GM21390 (cell line): ENCODE measurements around the gene HEPHL1.

Experiments used
- ATAC-seq: cut with Tn5 transposase; IDR thresholded peaks from one replicate; pipeline ENCODE4 v1.9.1; 2021; ENCODE audit not compliant: unreplicated experiment

HEPHL1 gene

DNA sequence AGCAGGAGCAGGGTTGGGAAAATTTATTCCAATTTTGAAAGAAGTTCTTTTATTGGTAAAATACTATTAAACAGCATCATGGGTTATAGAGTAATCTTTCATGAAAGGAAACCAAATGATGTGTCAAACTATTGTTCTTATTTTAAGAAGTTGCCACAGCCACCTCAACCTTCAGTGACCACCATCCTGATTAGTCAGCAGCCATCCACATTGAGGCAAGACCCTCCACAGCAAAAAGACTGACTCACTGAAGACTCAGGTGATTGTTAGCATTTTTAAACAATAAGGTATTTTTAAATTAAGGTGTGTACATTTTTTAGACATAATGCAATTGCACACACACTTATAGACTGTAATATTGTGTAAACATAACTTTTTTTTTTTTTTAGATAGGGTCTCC lies 3.7 kb upstream of the HEPHL1 start:
- ATAC-seq, result no peak

DNA sequence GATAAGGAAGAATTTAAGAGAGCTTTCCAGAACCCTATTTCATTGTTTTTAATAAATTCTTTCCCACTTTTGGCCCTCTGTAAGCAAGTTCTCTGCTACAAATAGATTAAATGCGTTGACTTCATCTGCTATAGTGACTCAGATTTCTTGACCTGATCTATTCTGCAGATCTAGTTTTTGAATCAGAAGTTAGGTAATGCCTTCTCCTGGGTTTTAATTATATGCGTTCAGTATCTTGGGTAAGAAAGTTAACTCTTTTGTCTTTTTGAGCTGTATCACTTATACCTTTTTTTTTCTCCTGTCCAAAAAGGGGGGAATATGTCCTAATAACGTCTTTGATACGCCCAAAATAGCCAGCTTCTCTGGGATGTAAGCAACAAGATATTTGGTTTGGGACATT lies 2.4 kb upstream of the HEPHL1 start:
- no peak for ATAC-seq

DNA sequence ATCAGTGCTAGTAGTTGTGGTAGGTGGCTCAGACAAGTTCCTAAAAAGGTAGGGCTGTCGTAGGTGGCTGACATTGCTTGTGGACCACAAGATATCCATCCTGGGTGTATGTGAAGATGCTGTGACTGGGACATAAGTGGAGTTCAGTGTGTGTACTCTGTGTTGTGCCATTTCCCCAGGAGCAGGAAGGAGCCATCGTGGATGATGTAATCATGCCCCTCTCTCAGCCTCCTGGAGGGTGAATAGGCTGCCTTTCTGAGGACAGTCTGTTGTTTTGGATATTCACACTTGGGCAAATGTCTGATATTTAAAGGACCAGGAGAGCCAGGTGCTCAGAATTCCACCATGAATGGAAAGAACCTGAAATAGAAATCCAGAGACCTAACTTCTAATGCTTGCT lies 2.7 kb downstream of the HEPHL1 start:
- no peak for ATAC-seq

DNA sequence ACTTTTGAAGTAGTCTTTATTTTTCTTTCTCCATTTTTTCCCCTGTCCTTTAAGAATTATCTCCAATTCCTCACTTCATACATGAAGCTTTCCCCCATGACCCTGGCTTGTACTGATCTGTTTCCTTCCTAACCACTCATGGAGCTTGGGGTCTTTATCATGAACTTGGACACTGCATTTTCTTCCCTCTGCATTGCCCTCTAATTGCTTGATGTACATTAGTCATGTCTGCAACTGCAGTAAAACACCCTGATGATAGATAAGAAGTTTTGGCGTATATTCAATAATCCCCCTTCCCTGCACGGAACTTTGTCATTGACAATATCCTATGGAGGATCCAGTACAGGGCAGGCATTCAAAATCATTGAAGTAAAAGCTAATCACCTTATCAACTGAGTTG lies 3.4 kb downstream of the HEPHL1 start:
- no peak for ATAC-seq

DNA sequence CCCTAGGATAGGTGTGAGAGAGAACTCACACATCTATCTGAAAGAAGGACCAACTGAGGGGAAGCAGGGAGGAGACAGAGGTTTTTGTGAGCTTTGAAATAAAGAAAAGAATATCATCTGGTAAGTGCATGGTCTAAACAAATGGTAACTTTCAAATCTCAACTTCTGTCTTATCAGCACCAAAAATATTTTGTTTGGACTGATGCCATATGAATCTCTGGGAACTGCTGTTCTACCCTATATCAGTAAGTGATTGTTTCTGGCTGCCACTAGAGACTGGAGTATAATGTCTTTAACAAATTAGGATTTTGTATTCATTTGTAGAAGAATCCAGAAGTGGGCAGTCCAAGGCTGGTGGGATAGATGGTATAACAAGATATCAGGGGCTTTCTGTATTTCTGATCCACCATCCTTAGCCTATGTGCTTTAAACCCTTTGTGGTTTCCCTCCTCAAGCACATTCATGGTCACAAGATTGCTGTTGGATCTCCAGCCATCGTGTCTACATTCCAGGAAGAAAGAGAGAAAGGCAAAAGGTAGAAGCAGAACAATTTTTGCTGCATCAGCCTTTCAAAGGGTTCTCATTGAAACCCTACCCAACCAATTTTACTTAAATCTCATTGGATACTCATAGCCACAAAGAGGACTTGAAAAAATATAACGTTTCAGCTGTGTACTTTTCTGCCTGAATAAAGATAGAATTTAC lies 4.7 kb downstream of the HEPHL1 start:
- ATAC-seq, result no peak

DNA sequence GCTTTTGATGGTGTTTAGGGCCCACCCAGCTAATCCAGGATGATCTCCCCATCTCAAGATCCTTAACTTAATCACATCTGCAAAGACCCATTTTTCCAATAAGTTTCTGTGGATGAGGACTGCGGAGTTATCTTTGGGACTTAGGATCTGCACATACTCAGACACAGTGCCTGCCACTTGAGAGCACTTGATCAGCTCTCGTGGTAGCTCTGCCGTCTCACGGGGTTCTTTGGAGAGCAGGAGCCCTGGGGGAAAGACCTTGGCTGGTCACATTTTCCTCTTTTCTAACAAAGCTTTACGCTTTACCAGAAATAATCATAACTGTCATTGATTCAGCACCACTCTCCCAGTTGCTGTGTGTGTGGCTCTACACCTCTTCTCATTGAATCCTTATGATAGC lies 6.1 kb downstream of the HEPHL1 start:
- no peak for ATAC-seq

DNA sequence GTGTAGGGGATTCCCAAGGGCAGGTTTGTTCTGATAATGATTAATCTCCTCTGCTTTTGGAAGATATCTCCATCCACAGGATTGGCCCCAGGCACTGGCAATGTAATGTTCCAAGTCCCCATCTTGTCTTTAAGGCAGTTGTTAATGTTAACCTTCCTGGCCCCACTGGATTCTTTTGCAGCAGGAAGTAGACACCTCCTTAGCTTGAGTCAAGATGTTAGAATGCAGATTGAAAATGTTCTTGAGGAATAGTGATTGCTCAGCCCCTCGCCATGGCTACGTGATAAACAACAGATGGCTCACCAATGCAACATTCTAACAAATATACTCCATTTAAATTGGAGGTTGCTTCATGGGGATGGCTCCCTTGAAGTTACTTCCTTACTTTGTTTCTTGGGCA lies 7.3 kb downstream of the HEPHL1 start:
- ATAC-seq, result no peak

DNA sequence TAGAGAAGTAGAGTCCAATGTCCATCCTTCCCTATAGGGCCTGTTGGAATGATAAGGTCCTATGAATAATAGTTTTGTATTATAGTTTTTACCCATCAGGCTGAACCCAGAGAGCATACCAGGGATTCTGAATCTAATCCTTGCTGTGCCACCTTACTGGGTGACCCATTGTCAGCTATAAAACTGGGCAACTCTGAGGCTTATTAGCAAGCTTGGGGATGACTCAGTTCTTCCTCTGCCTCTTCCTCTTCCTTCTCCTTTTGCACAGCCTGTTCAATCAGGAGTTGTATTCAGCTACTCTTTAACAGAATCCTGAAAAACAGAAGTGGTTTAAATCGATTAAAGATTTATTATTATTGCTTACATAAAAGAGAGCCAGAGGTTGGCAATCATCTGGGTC lies 8.9 kb downstream of the HEPHL1 start:
- ATAC-seq, result no peak

DNA sequence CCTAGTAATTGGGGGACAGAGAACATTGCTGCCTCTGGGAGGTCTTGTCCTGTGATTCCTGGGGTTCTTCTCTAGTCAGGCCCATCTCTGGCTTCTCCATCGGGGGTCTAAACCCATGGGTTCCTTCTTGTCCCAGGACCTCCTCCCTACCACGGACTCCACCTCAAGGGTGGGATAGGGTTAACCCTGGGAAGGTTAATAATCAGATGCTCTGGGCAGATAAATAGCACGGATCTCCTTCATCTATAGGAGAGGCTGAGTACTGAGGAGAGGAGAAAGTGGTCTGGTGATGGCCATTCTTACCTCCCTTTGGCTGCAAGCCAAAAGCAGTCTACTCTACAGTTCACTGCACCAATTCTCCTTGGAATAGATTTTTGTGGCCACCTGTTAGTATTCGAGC lies 10.5 kb downstream of the HEPHL1 start:
- ATAC-seq, result no peak

DNA sequence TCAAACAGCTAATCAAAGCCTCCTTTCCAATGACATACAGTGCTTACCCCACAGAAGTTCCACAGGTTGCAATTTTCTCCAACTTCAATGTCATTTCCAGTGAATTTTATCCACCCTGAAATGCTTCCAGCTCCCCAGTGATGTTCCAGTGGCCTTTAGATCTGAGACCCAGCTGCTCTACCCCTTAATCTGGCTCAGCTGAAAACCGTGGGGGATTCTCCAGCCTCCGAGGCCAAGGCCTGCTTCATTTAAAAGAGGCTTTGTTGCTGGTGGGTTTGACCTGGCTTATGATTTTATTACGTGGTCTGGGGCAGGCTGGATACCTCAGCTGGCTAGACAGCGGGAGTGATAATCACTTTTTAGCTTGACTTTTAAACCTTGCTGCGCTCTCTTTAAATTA lies 10.9 kb downstream of the HEPHL1 start:
- no peak for ATAC-seq

DNA sequence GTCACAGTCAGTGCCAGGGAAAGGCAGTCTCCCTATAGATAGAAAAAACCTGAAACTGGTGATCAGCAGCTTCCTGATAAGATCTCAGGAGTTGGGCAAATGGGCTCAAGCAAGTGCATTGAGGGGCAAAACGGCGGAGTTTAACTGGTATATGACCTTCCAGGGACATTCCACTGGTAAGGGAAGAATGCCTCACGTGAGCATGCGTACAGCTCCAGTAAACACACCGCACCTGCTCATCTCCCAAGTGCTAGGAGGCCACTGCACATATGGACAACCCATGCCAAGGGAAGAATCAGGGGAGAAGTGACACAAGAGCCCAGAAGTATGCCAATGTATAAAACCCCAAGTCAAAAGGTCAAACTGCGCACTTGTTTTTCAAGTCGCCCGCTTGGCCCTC lies 11.6 kb downstream of the HEPHL1 start:
- ATAC-seq, result no peak

DNA sequence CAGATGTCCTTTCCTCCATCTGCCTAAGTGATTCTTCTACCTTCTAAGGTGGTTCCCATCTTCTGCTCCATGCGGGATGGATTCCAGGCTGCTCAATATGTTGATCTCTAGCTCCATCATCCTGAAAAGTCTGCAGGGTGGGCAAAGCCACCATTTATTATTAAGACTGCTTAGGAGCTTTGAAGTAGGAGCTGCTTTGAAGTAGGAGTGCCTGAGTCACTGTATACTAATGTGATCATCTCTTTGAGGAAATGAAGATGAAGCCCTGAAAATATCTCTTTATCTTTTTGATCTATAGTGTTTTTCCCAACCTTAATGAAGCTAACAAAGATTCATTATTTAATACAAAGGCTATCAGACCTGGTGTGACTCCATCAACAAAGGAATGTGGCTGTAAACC lies 13.1 kb downstream of the HEPHL1 start:
- ATAC-seq, result no peak

DNA sequence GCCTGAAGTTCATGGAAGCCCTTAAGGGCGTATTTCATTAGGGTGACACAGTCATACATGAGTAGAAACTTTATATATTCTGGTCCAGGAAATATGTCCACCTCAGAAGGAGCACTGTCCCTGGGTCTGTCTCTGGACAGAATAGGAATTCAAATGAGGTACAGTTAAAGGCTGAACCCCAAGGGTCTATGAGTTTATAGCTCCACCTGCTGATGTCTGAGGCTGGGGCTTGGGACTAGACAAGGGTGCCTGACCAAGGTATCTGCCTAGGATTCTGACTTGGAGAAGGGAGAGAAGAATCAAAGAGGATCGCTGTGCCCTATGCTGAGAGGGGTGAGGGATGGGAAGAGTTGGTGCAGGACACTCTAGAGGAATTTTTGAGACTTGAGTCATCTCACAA lies 14.9 kb downstream of the HEPHL1 start:
- no peak for ATAC-seq

DNA sequence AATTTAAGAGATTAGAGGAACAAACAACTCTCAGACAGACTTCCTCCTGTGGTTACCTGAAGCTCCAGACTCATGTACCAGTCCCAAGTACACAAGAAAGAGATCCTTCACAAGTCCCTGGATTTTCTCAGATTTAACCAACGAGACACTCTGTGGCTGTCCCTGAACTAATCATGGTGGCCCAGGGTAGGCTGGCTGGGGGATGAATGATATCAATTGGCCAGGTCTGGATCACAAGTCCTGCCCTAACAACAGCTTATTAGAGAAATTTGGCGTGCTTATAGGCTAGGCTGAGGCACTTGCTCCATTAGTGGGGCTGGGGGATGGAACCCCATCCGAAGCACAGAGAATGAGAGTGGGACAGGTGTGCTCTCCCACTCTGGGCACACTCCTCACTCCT lies 22.1 kb downstream of the HEPHL1 start:
- ATAC-seq, result no peak

DNA sequence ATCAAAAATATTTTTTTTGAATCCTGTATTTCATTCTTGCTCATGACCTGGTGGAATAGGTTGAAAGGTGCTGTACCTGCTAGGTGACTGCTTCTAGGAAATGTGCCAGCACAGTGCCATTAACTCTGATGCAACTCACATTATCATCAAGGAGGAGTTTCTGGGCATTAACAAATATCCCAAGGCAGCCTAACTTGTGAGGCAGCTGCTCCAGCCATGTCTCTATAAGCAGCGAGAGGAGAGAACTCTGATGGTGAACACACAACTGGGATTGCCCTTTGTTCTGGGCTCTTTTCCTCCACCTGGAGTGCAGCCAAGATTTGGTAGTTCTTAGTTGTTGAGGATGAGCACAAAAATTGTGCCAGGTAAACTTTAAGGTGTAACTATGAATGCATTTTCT lies 25.6 kb downstream of the HEPHL1 start:
- no peak for ATAC-seq

DNA sequence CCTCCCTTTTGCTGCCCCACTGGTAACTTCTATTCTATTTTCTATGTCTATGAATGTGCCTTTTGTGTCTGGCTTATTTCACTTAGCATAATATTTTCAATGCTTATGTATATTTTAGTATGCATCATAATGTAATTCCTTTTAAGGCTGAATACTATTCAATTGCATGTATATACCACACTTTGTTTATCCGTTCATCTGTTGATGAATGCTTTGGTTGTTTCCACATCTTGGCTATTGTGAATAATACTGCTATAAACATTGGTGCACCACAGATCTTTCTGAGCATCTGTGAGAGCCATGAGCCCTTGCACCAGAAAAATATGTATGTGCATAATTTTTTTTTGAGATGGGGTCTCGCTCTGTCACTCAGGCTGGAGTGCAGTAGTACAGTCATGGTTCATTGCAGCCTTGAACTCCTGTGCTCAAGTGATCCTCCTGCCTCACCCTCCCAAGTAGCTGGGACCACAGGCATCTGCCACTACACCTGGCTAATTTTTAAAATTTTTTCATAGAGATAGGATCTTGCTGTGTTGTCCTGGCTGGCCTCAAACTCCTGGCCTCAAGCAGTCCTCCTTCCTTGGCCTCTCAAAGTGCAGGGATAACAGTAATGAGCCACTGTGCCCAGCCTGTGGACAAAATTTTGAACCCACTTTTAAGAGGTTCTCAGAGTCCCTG lies 27.0 kb downstream of the HEPHL1 start:
- ATAC-seq, result no peak

DNA sequence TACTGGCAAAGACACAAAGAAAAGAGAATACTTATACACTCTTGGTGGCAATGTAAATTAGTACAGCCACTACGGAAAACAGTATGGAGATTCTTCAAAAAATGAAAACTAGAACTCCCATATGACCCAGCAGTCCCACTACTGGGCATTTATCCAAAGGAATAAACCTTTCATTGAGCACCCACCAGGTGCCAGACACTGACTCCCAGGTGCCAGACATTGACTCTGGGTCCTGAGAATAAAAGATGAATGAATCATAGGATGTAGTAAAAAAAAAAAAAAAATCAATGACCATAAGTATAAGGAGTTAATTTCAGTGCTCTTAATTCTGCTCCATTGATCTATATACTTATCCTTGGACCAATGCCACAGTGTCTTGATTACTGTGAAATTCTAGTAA lies 28.2 kb downstream of the HEPHL1 start:
- no peak for ATAC-seq

DNA sequence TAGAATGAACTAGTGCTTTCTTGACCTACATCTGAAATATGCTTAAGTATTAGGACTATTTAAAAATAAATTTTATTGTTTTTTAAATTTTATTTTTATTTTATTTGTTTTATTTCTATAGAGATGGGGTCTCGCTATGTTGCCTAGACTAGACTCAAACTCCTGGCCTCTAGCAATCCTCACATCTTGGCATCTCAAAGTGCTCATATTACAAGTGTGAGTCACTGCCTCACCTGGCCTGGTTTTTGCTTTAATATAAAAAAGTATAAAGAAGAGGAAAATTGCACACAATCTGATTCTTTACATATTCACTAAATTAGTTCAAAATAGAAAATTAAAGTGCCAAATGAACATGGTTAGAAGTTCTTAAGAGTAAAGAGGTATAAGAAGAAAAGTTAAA lies 37.5 kb downstream of the HEPHL1 start:
- ATAC-seq, result no peak

DNA sequence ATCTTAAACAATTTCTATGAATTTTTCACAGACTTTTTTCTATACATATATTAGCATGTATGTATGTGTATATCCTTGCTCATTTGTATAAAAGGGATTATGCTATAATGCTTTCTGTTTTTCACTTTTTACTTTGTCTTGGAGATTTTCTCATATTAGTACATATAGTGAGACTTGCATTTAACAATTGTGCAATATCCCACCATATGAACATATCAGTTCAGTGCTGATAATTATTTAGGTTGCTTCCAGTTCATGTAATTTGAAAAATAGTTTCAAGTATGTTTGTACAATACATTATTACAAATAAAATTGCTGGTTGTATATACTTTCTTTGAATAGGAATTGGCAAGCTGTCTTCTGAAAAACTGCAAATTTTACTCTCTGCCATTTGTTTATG lies 37.9 kb downstream of the HEPHL1 start:
- ATAC-seq, result no peak

DNA sequence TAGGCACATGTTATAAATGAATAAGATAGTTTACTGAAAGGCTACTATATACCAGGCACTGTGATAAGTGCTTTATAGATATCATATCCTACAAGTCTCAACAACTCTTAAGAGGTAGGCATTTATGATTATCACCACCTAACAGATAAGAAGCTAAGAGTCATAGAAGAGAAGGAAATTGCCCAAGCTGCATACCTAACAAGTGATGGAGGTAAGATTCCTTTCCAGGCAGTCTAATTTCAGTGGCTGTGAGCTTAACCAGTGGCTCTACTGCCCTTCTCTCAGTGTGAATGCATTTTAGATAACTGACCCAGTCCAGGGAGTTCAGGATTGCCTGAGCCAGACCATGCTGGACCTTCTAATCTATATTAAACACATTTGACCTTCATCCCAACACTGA lies 39.2 kb downstream of the HEPHL1 start:
- ATAC-seq, result no peak

DNA sequence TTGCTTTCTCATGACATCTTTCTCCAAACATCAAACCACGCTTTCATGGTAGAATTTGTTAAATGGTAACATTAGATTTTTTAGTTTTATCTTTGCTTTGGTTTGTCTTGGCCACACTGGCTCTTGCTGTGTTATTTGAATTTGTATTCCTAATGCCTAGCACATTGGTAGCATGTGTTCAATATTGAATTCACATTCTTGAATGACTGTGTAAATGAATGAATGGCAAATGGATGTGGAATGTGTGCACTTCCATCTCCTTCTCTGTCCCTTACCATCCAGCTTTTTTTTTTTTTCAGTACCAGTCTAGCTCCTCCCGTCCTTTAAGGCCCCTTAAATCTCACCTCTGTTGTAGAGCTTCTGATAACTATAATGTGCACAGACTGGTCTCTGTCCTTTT lies 41.2 kb downstream of the HEPHL1 start:
- ATAC-seq, result no peak

DNA sequence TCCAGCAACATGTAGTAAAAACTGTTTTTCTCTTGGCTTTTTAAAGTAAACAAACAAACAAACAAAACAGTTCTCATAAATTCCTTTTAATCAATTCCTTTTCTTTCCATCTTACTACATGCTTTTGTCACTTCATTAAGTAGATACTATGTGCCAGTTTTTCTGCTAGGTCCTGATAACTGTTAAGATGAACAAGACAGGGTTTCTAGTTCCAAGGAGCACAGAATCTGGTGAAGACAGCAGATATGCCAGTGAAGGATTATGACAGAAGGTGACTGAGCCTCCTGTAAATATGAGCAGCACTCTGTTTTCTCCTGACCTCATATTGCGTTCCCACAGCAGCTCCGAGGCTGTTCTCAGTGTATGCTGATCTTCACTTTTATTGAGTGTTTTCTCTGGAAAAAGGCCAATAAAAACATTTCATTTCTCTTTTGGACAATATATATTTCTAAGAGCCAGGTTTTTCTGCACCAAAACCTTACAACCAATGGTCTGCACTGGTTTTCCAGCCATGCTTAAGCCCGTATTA lies 45.8 kb downstream of the HEPHL1 start:
- no peak for ATAC-seq

DNA sequence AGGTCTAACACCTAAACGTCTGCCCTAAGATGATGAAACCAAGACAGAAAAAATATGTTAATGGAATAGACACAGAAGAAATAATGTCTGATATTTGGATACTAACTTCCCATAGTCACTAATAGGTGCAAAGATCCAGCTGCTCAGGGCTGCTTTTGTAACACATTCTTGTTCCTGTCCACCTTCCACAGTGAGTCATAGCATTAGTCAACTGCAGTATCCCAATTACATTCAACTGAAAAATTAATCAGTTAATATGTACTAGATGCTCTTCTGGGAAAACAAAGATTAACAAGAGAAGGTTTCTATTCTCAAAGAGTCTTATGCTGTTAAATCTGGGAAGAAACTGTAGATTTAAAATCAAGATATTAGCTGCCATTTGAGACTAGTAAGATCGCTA lies 47.6 kb downstream of the HEPHL1 start:
- ATAC-seq, result no peak
